K562 (cell line): ENCODE measurements around the gene PSRC1. TPM values are rescaled to one million over a fixed set of nuclear protein-coding genes. Genes with fewer than 3 reads are reported as not detected.

Source experiments
- ATF7 ChIP-seq: fragments of 450-650 bp; IDR thresholded peaks from 2 replicates; pipeline ENCODE4 v1.7.1; 2014; ENCODE audit warnings: mild to moderate bottlenecking, moderate library complexity
- CREB1 ChIP-seq, 2 experiments: sonication (generic) in 1 of 2; formaldehyde crosslinking in 1 of 2; IDR thresholded peaks; 2 replicates each; pipeline versions ENCODE4 v1.6.1 to v1.8.0; 2012 to 2022; ENCODE audit warnings: inconsistent platforms in 1 of 2, mild to moderate bottlenecking in 1 of 2, missing genetic modification reagents in 1 of 2, moderate library complexity in 1 of 2
- GABPB1 ChIP-seq: sonication (generic); formaldehyde crosslinking; IDR thresholded peaks from 2 replicates; pipeline ENCODE4 v1.8.0; 2022; ENCODE audit warnings: mild to moderate bottlenecking, missing genetic modification reagents
- OTX1 ChIP-seq: fragments of 450-650 bp; formaldehyde crosslinking; IDR thresholded peaks from 2 replicates; pipeline ENCODE4 v1.4.0; 2022; ENCODE audit warnings: mild to moderate bottlenecking
- TEAD4 ChIP-seq, 2 experiments: sonication (generic) in 1 of 2; formaldehyde crosslinking in 1 of 2; IDR thresholded peaks; 2 replicates each; pipeline versions ENCODE4 v1.6.1 to v1.8.0; 2012 to 2022; ENCODE audit warnings: borderline replicate concordance in 1 of 2, inconsistent platforms in 1 of 2, low read length in 1 of 2, mild to moderate bottlenecking in 1 of 2, missing genetic modification reagents in 1 of 2
- ZFPM2 ChIP-seq: fragments of 250-450 bp; sonication (Bioruptor Pico); IDR thresholded peaks from 2 replicates; pipeline ENCODE4 v1.5.1; 2022; ENCODE audit warnings: mild to moderate bottlenecking
- ZNF224 ChIP-seq: sonication (generic); formaldehyde crosslinking; IDR thresholded peaks from 2 replicates; pipeline ENCODE4 v1.8.0; 2022; ENCODE audit warnings: mild to moderate bottlenecking, missing genetic modification reagents
- ZNF696 ChIP-seq: fragments of 250-450 bp; sonication (Bioruptor Pico); conservative IDR thresholded peaks from 2 replicates; pipeline ENCODE4 v1.4.0; 2020; ENCODE audit warnings: mild to moderate bottlenecking, moderate library complexity
- polyA plus RNA-seq, 8 experiments: library from polyadenylated mRNA; depleted of rRNA in 4 of 8; stranded (reverse) in 5 of 8; unstranded in 3 of 8; fragments of >200 nt; fragmentation: Nextera tagmentation in 2 of 8; fragmentation: Illumina TruSeq in 1 of 8; extraction: Ambion mirVana in 2 of 8; extraction: Trizol in 1 of 8; gene quantifications; 2 replicates each; pipeline versions ENCODE4 v1.2.1 to v1.2.3, GENCODE V29; 2011 to 2014; ENCODE audit warnings: inconsistent platforms in 1 of 8, missing spikeins in 1 of 8
- total RNA-seq, 7 experiments: library from RNA; depleted of rRNA in 6 of 7; stranded (reverse); fragments of >200 nt in 6 of 7; fragmentation: Illumina TruSeq in 2 of 7; extraction: Trizol in 2 of 7; gene quantifications; 2 replicates each; pipeline versions ENCODE4 v1.2.1 to v1.2.3, GENCODE V29; 2011 to 2021; ENCODE audit warnings: low replicate concordance in 1 of 7
- TF ChIP-seq, protein P1 (sequence below), 3 experiments: fragments of 200-800 bp in 1 of 3; sonication (Bioruptor generic) in 1 of 3; sonication (generic) in 1 of 3; formaldehyde crosslinking in 1 of 3; IDR thresholded peaks; 2 replicates each; pipeline versions ENCODE4 v1.6.1 to v1.8.0; 2016 to 2022; ENCODE audit warnings: mild to moderate bottlenecking in 2 of 3, missing compliant biosample characterization in 2 of 3, missing genetic modification characterization in 2 of 3, missing genetic modification reagents in 1 of 3
- TF ChIP-seq, protein P2 (sequence below), 2 experiments: fragments of 450-650 bp in 1 of 2; sonication (generic) in 1 of 2; formaldehyde crosslinking in 1 of 2; IDR thresholded peaks in 1 of 2; conservative IDR thresholded peaks in 1 of 2; 2 replicates each; pipeline versions ENCODE4 v1.6.1 to v1.8.1; 2016 to 2023; ENCODE audit warnings: mild to moderate bottlenecking in 2 of 2, moderate library complexity in 2 of 2, inconsistent platforms in 1 of 2, missing genetic modification reagents in 1 of 2
- TF ChIP-seq, protein P3 (sequence below), 2 experiments: fragments of 450-650 bp; conservative IDR thresholded peaks; 2 replicates each; pipeline ENCODE4 v1.6.1; 2017; ENCODE audit warnings: mild to moderate bottlenecking in 2 of 2, moderate library complexity in 2 of 2
- TF ChIP-seq, protein P4 (sequence below): fragments of 450-650 bp; IDR thresholded peaks from 2 replicates; pipeline ENCODE4 v1.6.1; 2016; ENCODE audit warnings: low read depth, mild to moderate bottlenecking, moderate library complexity
- TF ChIP-seq, protein P5 (sequence below): sonication (generic); formaldehyde crosslinking; IDR thresholded peaks from 2 replicates; pipeline ENCODE4 v1.8.1; 2023; ENCODE audit warnings: mild to moderate bottlenecking, missing genetic modification reagents
- TF ChIP-seq, protein P6 (sequence below): sonication (generic); formaldehyde crosslinking; IDR thresholded peaks from 2 replicates; pipeline ENCODE4 v1.8.0; 2022; ENCODE audit warnings: mild to moderate bottlenecking, missing genetic modification reagents
- TF ChIP-seq, protein P7 (sequence below): sonication (generic); formaldehyde crosslinking; IDR thresholded peaks from 2 replicates; pipeline ENCODE4 v1.5.0; 2020; ENCODE audit warnings: missing genetic modification reagents

Gene PSRC1
- total and polyA plus RNA-seq, 9 of the 15 experiments (the other 6 are each of a cell fraction or from before 2014, with no cell fraction given) = 6.5 to 65.2 (median 39.3) TPM

DNA sequence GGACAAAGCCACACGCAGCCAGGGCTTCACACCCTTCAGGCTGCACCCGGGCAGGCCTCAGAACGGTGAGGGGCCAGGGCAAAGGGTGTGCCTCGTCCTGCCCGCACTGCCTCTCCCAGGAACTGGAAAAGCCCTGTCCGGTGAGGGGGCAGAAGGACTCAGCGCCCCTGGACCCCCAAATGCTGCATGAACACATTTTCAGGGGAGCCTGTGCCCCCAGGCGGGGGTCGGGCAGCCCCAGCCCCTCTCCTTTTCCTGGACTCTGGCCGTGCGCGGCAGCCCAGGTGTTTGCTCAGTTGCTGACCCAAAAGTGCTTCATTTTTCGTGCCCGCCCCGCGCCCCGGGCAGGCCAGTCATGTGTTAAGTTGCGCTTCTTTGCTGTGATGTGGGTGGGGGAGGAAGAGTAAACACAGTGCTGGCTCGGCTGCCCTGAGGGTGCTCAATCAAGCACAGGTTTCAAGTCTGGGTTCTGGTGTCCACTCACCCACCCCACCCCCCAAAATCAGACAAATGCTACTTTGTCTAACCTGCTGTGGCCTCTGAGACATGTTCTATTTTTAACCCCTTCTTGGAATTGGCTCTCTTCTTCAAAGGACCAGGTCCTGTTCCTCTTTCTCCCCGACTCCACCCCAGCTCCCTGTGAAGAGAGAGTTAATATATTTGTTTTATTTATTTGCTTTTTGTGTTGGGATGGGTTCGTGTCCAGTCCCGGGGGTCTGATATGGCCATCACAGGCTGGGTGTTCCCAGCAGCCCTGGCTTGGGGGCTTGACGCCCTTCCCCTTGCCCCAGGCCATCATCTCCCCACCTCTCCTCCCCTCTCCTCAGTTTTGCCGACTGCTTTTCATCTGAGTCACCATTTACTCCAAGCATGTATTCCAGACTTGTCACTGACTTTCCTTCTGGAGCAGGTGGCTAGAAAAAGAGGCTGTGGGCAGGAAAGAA, 8.1 kb downstream of the PSRC1 start (continued):
- TF ChIP-seq, protein P1, sequence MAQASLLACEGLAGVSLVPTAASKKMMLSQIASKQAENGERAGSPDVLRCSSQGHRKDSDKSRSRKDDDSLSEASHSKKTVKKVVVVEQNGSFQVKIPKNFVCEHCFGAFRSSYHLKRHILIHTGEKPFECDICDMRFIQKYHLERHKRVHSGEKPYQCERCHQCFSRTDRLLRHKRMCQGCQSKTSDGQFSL (CRISPR knock-in tag; IDR thresholded peaks at IDR 0.05) = peak; percentile 38; the same call in 1 of the 2 replicates
- TF ChIP-seq, protein P1 (tag; IDR thresholded peaks at IDR 0.05) = no peak; a peak in 1 of 4 replicates
- TF ChIP-seq, protein P2, sequence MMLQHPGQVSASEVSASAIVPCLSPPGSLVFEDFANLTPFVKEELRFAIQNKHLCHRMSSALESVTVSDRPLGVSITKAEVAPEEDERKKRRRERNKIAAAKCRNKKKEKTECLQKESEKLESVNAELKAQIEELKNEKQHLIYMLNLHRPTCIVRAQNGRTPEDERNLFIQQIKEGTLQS (IDR thresholded peaks at IDR 0.05) = peak; percentile 33; the same call in 1 of the 2 replicates
- TF ChIP-seq, protein P2 (CRISPR knock-in tag; conservative IDR thresholded peaks at IDR 0.05) = no peak
- TF ChIP-seq GABPB1 (no peak), ZNF696 (CRISPR knock-in tag) (no peak), OTX1 (CRISPR knock-in tag) (no peak), ATF7 (0 out of 2 replicates have a peak, but pooled peaks have one; percentile 30), ZNF224 (CRISPR knock-in tag) (no peak), ZFPM2 (no peak), TEAD4 (IDR thresholded peaks at IDR 0.05; ENCODE audit: low read length) (no peak; the same call in 1 of the 2 replicates), TEAD4 (CRISPR knock-in tag; IDR thresholded peaks at IDR 0.05; ENCODE audit: borderline replicate concordance) (no peak), CREB1 (IDR thresholded peaks at IDR 0.05) (no peak), CREB1 (CRISPR knock-in tag; IDR thresholded peaks at IDR 0.05) (no peak)
- TF ChIP-seq, protein P3, sequence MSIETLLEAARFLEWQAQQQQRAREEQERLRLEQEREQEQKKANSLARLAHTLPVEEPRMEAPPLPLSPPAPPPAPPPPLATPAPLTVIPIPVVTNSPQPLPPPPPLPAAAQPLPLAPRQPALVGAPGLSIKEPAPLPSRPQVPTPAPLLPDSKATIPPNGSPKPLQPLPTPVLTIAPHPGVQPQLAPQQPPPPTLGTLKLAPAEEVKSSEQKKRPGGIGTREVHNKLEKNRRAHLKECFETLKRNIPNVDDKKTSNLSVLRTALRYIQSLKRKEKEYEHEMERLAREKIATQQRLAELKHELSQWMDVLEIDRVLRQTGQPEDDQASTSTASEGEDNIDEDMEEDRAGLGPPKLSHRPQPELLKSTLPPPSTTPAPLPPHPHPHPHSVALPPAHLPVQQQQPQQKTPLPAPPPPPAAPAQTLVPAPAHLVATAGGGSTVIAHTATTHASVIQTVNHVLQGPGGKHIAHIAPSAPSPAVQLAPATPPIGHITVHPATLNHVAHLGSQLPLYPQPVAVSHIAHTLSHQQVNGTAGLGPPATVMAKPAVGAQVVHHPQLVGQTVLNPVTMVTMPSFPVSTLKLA (conservative IDR thresholded peaks at IDR 0.05) = no peak
- TF ChIP-seq, protein P4, sequence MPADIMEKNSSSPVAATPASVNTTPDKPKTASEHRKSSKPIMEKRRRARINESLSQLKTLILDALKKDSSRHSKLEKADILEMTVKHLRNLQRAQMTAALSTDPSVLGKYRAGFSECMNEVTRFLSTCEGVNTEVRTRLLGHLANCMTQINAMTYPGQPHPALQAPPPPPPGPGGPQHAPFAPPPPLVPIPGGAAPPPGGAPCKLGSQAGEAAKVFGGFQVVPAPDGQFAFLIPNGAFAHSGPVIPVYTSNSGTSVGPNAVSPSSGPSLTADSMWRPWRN = 0 out of 2 replicates have a peak, but pooled peaks have one; percentile 22
- TF ChIP-seq, protein P5, sequence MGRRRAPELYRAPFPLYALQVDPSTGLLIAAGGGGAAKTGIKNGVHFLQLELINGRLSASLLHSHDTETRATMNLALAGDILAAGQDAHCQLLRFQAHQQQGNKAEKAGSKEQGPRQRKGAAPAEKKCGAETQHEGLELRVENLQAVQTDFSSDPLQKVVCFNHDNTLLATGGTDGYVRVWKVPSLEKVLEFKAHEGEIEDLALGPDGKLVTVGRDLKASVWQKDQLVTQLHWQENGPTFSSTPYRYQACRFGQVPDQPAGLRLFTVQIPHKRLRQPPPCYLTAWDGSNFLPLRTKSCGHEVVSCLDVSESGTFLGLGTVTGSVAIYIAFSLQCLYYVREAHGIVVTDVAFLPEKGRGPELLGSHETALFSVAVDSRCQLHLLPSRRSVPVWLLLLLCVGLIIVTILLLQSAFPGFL (CRISPR knock-in tag) = no peak
- TF ChIP-seq, protein P6, sequence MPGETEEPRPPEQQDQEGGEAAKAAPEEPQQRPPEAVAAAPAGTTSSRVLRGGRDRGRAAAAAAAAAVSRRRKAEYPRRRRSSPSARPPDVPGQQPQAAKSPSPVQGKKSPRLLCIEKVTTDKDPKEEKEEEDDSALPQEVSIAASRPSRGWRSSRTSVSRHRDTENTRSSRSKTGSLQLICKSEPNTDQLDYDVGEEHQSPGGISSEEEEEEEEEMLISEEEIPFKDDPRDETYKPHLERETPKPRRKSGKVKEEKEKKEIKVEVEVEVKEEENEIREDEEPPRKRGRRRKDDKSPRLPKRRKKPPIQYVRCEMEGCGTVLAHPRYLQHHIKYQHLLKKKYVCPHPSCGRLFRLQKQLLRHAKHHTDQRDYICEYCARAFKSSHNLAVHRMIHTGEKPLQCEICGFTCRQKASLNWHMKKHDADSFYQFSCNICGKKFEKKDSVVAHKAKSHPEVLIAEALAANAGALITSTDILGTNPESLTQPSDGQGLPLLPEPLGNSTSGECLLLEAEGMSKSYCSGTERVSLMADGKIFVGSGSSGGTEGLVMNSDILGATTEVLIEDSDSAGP (CRISPR knock-in tag) = no peak
- TF ChIP-seq, protein P7, sequence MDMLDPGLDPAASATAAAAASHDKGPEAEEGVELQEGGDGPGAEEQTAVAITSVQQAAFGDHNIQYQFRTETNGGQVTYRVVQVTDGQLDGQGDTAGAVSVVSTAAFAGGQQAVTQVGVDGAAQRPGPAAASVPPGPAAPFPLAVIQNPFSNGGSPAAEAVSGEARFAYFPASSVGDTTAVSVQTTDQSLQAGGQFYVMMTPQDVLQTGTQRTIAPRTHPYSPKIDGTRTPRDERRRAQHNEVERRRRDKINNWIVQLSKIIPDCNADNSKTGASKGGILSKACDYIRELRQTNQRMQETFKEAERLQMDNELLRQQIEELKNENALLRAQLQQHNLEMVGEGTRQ = 0 out of 2 replicates have a peak, but pooled peaks have one; percentile 7
